KMS-11 (cell line): ENCODE data around the gene EZR.

Experiments
- H2AFZ ChIP-seq: fragments of 200-600 bp; sonication (generic); 2 replicates; pipeline ENCODE4 v1.6.1; 2016; ENCODE audit warnings: antibody characterized with exemption, mixed run types, low read depth
- H3K27ac ChIP-seq: fragments of 200-600 bp; sonication (generic); 2 replicates; pipeline ENCODE4 v1.6.1; 2016; ENCODE audit warnings: mild to moderate bottlenecking, mixed run types
- H3K27me3 ChIP-seq: fragments of 200-600 bp; sonication (generic); 2 replicates; pipeline ENCODE4 v1.6.1; 2017; ENCODE audit warnings: mild to moderate bottlenecking, low read depth, mixed run types, moderate library complexity; ENCODE audit not compliant: insufficient read depth
- H3K36me3 ChIP-seq: fragments of 200-600 bp; sonication (generic); 2 replicates; pipeline ENCODE4 v1.6.1; 2017; ENCODE audit warnings: mild to moderate bottlenecking, mixed run types; ENCODE audit not compliant: insufficient read depth
- H3K4me1 ChIP-seq: fragments of 200-600 bp; sonication (generic); 2 replicates; pipeline ENCODE4 v1.6.1; 2016; ENCODE audit warnings: mild to moderate bottlenecking, low read depth, mixed run types; ENCODE audit not compliant: poor library complexity, severe bottlenecking
- H3K4me2 ChIP-seq: fragments of 200-600 bp; sonication (generic); 2 replicates; pipeline ENCODE4 v1.7.0; 2016; ENCODE audit warnings: mild to moderate bottlenecking, mixed run types
- H3K4me3 ChIP-seq: fragments of 200-600 bp; sonication (generic); IDR thresholded peaks from 2 replicates; pipeline ENCODE4 v1.6.1; 2017; ENCODE audit warnings: low read depth, low read length, mixed read lengths; ENCODE audit not compliant: insufficient read depth
- H3K79me2 ChIP-seq: fragments of 200-600 bp; sonication (generic); 2 replicates; pipeline ENCODE4 v1.6.1; 2016; ENCODE audit warnings: low read depth, mixed run types; ENCODE audit not compliant: insufficient read depth
- H3K9ac ChIP-seq: fragments of 200-600 bp; sonication (generic); 2 replicates; pipeline ENCODE4 v1.6.1; 2016; ENCODE audit warnings: mild to moderate bottlenecking, mixed run types
- H4K20me1 ChIP-seq: fragments of 200-600 bp; sonication (generic); 2 replicates; pipeline ENCODE4 v1.6.1; 2016; ENCODE audit warnings: mild to moderate bottlenecking, mixed run types; ENCODE audit not compliant: insufficient read depth
- TF ChIP-seq, protein P1 (sequence below): fragments of 200-600 bp; sonication (generic); conservative IDR thresholded peaks from 2 replicates; pipeline ENCODE4 v1.6.1; 2017; ENCODE audit warnings: low read depth, mild to moderate bottlenecking, antibody characterized with exemption, low read length, moderate library complexity, mixed read lengths

EZR gene

DNA sequence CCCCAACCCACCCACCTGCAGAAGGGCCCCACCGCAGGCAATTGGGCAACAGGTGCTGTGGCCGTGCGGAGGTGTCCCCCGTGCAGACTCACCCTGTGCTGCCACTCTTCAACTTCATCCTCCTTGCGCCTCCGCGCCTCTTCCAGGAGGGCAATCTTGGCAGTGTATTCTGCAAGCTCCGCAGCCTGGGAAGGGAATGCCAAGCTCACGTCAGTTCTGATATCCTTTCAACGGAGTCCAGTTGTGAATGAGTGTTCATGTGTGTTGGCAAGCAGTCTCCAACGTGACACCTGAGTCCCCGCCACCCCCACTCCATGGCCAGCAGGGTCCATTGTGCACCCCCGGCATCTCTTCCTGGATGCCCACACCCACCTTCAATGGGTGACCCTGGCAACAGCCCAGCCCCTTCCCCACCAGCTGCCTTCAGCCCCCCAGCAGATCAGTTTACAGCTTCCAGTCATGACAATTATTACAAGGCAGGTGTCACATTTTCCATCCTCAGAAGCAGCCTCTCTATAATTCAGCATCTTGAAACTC, 49.9 kb downstream of the EZR start:
- no peaks in the 10 kb centered on the region for H4K20me1 ChIP-seq
- H3K79me2 ChIP-seq = no peaks in the 10 kb centered on the region
- no peak overlapping the region for H3K27ac ChIP-seq
- no peak overlapping the region for H3K4me2 ChIP-seq
- H3K36me3 ChIP-seq = peaks cover 12% of the 10 kb centered on the region; the same call in 1 of the 2 replicates
- H3K4me1 ChIP-seq = no peaks in the 10 kb centered on the region
- H3K4me3 ChIP-seq = no peak overlapping the region
- no peaks in the 10 kb centered on the region for H3K27me3 ChIP-seq
- no peak overlapping the region for H2AFZ ChIP-seq
- no peak overlapping the region for H3K9ac ChIP-seq
- TF ChIP-seq, protein P1, sequence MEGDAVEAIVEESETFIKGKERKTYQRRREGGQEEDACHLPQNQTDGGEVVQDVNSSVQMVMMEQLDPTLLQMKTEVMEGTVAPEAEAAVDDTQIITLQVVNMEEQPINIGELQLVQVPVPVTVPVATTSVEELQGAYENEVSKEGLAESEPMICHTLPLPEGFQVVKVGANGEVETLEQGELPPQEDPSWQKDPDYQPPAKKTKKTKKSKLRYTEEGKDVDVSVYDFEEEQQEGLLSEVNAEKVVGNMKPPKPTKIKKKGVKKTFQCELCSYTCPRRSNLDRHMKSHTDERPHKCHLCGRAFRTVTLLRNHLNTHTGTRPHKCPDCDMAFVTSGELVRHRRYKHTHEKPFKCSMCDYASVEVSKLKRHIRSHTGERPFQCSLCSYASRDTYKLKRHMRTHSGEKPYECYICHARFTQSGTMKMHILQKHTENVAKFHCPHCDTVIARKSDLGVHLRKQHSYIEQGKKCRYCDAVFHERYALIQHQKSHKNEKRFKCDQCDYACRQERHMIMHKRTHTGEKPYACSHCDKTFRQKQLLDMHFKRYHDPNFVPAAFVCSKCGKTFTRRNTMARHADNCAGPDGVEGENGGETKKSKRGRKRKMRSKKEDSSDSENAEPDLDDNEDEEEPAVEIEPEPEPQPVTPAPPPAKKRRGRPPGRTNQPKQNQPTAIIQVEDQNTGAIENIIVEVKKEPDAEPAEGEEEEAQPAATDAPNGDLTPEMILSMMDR = no peak

DNA sequence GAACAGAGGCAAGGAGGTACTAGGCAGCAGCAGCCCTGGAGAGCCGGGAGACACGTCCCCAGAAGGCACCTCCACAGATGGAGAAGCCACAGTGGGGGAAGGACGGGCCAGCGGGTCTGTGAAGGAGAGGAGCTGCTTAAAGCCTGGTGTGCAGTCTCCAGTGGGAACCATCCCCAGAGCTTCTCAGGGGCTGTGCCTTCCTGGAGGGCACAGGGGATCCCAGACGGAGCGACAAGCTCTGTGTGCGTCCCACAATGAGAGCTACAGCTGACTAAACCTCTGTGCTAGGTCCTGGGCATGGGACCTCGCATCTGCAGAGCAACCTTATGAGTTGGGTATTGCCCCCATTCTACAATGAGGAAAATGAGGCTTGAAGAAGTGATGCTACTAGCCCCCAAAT, 50.7 kb downstream of the EZR start:
- H3K27ac ChIP-seq = no peak overlapping the region

DNA sequence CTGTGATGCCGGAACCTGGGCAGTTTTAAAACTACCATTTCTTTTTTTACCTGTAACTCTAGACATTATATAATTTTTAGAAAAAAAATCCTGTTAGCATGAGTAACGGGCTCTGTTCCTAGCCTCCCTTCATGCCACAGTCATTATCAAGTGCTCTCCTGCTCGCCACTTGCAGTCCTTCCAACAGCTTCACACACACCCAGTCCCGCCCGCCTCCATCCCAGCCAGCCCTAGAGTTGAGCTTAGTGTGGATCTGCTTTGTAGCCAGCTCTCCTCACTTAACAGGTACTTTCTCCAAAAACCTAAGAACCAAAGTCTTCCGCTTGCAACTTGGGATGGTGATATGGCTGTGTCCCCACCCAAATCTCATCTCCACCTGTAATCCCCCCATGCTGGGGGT, 51.5 kb downstream of the EZR start:
- H4K20me1 ChIP-seq = no peaks in the 10 kb centered on the region
- H3K27me3 ChIP-seq = no peaks in the 10 kb centered on the region
- no peak overlapping the region for H3K9ac ChIP-seq
- no peaks in the 10 kb centered on the region for H3K79me2 ChIP-seq
- TF ChIP-seq, protein P1 = no peak
- H3K36me3 ChIP-seq = peaks cover 9% of the 10 kb centered on the region; the same call in 1 of the 2 replicates
- H3K4me2 ChIP-seq = no peak overlapping the region
- no peak overlapping the region for H3K27ac ChIP-seq
- H3K4me1 ChIP-seq = no peaks in the 10 kb centered on the region
- H3K4me3 ChIP-seq = no peak overlapping the region
- H2AFZ ChIP-seq = no peak overlapping the region

More for the DNA sequence above, 50.7 kb downstream of the EZR start:
- no peaks in the 10 kb centered on the region for H4K20me1 ChIP-seq
- H3K27me3 ChIP-seq = no peaks in the 10 kb centered on the region
- no peak overlapping the region for H2AFZ ChIP-seq
- no peak overlapping the region for H3K4me3 ChIP-seq
- H3K4me1 ChIP-seq = no peaks in the 10 kb centered on the region
- no peak overlapping the region for H3K4me2 ChIP-seq
- H3K79me2 ChIP-seq = no peaks in the 10 kb centered on the region
- no peak overlapping the region for H3K9ac ChIP-seq
- TF ChIP-seq, protein P1 = no peak
- peaks cover 9% of the 10 kb centered on the region; the same call in 1 of the 2 replicates for H3K36me3 ChIP-seq

DNA sequence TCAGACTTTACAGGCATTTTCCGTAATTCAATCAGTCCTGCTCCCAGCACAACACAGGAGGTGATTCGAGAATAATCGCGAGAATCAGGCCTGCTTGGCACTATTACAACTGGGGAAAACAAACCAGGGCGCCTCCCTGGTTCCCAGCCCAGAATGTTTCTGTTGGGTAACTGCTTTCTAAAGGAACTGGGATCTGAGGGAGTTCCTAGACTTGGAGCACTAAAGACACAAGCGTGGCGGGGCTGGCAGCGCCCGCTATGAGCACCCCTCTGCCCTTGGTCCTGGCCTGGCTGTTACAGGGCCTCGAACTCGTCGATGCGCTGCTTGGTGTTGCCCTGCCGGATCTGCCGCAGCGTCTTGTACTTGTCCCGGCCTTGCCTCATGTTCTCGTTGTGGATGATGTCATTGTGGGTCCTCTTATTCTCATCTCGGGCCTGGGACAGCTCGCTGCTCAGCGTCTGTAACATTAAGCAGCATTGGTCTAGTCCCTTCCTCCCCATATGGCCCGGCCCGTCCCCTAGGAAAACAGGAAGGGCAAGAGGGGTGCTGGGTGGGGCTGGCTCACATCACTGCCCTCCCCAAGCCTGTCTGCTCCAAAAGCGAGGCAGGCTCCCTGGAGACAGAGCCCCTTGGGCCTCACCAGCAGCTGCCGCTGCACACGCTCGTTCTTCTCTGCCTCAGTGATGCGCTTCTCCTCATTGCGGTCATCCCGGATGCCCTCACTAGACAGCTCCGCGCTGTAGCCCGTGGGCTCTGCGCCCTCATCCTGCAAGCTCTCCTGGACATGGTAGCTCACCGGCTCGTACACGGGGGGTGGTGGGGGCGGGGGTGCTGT, 52.3 kb downstream of the EZR start:
- peaks cover 9% of the 10 kb centered on the region; the same call in 1 of the 2 replicates for H3K36me3 ChIP-seq
- H3K4me3 ChIP-seq = no peak overlapping the region
- no peak overlapping the region for H3K4me2 ChIP-seq
- TF ChIP-seq, protein P1 = no peak
- no peaks in the 10 kb centered on the region for H3K4me1 ChIP-seq
- no peaks in the 10 kb centered on the region for H3K27me3 ChIP-seq
- H3K79me2 ChIP-seq = no peaks in the 10 kb centered on the region
- no peak overlapping the region for H3K9ac ChIP-seq
- no peaks in the 10 kb centered on the region for H4K20me1 ChIP-seq
- no peak overlapping the region for H2AFZ ChIP-seq
- no peak overlapping the region for H3K27ac ChIP-seq
